OCI-LY3 (cell line): ENCODE measurements around the gene STPG3.
A peak's percentile ranks its signal among the peaks of the same experiment; 100 is the strongest.

ENCODE experiments used
- H2AFZ ChIP-seq: fragments of 200-600, 300-600 bp; shearing (Covaris generic); 2 replicates; pipeline ENCODE4 v1.6.0; 2014; ENCODE audit warnings: antibody characterized with exemption, low read depth, low read length
- H3K27ac ChIP-seq: fragments of 200-600, 300-600 bp; sonication (generic); 2 replicates; pipeline ENCODE4 v1.5.1; 2014; ENCODE audit warnings: mild to moderate bottlenecking, low read length, moderate library complexity, mixed read lengths
- H3K27me3 ChIP-seq: fragments of 200-600, 300-600 bp; sonication (generic); 2 replicates; pipeline ENCODE4 v1.6.1; 2014; ENCODE audit warnings: low read depth, low read length, mixed read lengths
- H3K36me3 ChIP-seq: fragments of 200-600, 300-600 bp; sonication (generic); replicated peaks from 2 replicates; pipeline ENCODE3; 2014; ENCODE audit warnings: low read depth, low read length, mixed read lengths
- H3K4me1 ChIP-seq: fragments of 300-600, 200-600 bp; sonication (generic); 2 replicates; pipeline ENCODE4 v1.6.1; 2014; ENCODE audit warnings: low read length, mixed read lengths
- H3K4me2 ChIP-seq: fragments of 200-600, 300-600 bp; sonication (generic); 2 replicates; pipeline ENCODE4 v1.6.1; 2014; ENCODE audit warnings: low read length, mixed read lengths
- H3K4me3 ChIP-seq: fragments of 300-600, 200-600 bp; sonication (generic); 2 replicates; pipeline ENCODE4 v1.5.1; 2014; ENCODE audit warnings: antibody characterized with exemption, mild to moderate bottlenecking, low read length, moderate library complexity
- H3K79me2 ChIP-seq: fragments of 300-600, 200-600 bp; shearing (Covaris generic); 2 replicates; pipeline ENCODE4 v1.6.1; 2014; ENCODE audit warnings: mild to moderate bottlenecking, low read length, mixed read lengths
- H3K9ac ChIP-seq: fragments of 300-600, 200-600 bp; shearing (Covaris generic); 2 replicates; pipeline ENCODE4 v1.6.0; 2014; ENCODE audit warnings: mild to moderate bottlenecking, low read length, moderate library complexity
- H3K9me3 ChIP-seq: fragments of 200-600, 300-600 bp; shearing (Covaris generic); 2 replicates; pipeline ENCODE4 v1.6.1; 2014; ENCODE audit warnings: low read length, mixed read lengths; ENCODE audit not compliant: insufficient read depth
- H4K20me1 ChIP-seq: fragments of 200-600, 300-600 bp; sonication (generic); 2 replicates; pipeline ENCODE4 v1.6.1; 2016; ENCODE audit warnings: low read length, mixed read lengths; ENCODE audit not compliant: insufficient read depth
- EZH2phosphoT487 ChIP-seq: fragments of 200-600 bp; shearing (Covaris generic); IDR thresholded peaks from 2 replicates; pipeline ENCODE4 v1.6.1; 2018; ENCODE audit warnings: antibody characterized with exemption, mixed run types, low read depth
- TF ChIP-seq, protein P1 (sequence below): fragments of 200-600, 300-600 bp; sonication (generic); IDR thresholded peaks from 2 replicates; pipeline ENCODE4 v1.5.1; 2014; ENCODE audit warnings: antibody characterized with exemption, low read length, low read depth

The STPG3 gene

DNA sequence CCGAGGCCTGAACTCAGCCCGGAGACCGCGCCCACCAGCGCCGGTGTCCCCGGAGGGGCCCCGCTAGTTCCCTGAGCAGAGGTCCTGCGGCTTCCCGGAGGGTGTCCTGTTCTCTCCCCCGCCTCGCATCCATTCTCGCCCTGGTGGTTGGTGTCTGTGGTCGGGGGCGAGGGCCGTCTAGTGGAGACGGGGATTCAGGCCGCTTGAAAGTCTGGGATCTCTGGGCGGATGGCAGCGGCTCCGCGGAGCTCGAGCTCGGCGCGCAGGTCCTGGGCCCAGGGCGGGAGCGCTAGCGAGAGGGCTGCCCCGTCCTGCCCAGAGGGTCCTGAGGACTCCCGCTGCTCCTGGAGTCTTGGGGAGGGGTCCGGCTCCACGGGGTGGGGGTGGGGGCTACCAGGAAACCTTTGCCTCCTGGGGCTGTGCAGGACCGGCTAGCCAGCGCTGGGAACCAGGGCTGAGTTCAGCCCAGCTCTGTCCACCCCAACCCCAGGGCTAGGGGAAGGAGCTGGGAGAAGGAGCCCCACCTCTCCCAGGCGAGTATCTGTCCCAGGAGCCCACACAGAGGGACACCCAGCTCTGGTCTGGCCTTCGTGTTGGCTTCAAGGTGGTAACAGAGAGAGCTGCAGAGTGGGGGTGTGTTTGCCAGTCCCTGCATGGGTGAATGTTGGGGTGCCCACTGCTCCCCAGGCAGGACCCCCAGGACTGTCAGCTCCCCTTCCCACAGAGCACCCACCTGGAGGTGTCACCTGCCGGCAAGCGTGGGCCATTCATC lies 30.4 kb downstream of the STPG3 start:
- Histone ChIP-seq H3K27me3 (no peaks in the 10 kb centered on the region), H3K9me3 (no peaks in the 10 kb centered on the region), H3K79me2 (no peaks in the 10 kb centered on the region), H3K4me1 (peaks cover 17% of the 10 kb centered on the region), H3K4me3 (no peak overlapping the region), H3K27ac (no peak overlapping the region), H2AFZ (no peak overlapping the region), H3K36me3 (peaks cover 15% of the 10 kb centered on the region), H3K4me2 (no peak overlapping the region), H4K20me1 (no peaks in the 10 kb centered on the region), H3K9ac (no peak overlapping the region)
- TF ChIP-seq EZH2phosphoT487, result no peak
- TF ChIP-seq, protein P1, sequence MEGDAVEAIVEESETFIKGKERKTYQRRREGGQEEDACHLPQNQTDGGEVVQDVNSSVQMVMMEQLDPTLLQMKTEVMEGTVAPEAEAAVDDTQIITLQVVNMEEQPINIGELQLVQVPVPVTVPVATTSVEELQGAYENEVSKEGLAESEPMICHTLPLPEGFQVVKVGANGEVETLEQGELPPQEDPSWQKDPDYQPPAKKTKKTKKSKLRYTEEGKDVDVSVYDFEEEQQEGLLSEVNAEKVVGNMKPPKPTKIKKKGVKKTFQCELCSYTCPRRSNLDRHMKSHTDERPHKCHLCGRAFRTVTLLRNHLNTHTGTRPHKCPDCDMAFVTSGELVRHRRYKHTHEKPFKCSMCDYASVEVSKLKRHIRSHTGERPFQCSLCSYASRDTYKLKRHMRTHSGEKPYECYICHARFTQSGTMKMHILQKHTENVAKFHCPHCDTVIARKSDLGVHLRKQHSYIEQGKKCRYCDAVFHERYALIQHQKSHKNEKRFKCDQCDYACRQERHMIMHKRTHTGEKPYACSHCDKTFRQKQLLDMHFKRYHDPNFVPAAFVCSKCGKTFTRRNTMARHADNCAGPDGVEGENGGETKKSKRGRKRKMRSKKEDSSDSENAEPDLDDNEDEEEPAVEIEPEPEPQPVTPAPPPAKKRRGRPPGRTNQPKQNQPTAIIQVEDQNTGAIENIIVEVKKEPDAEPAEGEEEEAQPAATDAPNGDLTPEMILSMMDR, result no peak

DNA sequence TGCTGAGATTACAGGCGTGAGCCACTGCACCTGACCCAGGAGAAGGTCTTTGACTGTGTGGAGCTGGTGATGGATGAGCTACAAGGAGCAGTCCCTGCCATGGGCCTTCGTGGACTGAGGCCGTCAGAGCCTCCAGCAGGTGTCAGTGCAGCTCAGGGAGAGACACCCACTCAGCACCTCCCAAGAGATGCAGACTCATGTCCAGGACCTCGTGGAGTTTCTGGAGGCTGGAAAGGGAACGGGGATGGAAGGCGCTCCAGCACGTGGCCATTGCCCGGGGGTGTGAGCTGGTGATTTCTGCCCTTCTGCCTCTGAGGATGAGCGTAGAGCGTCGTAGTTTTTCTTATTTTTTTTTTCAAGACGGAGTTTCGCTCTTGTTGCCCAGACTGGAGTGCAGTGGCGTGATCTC lies 35.9 kb downstream of the STPG3 start:
- no peak for TF ChIP-seq EZH2phosphoT487
- TF ChIP-seq, protein P1, result peak; percentile 78
- Histone ChIP-seq H3K4me3 (no peak overlapping the region), H2AFZ (no peak overlapping the region), H3K4me1 (peaks cover 11% of the 10 kb centered on the region), H3K36me3 (no peaks in the 10 kb centered on the region), H4K20me1 (no peaks in the 10 kb centered on the region), H3K79me2 (no peaks in the 10 kb centered on the region), H3K9me3 (no peaks in the 10 kb centered on the region), H3K4me2 (peak overlapping the region; percentile 3; the same call in 1 of the 2 replicates), H3K9ac (no peak overlapping the region), H3K27me3 (no peaks in the 10 kb centered on the region), H3K27ac (peak overlapping the region; percentile 27; the same call in 1 of the 2 replicates)

DNA sequence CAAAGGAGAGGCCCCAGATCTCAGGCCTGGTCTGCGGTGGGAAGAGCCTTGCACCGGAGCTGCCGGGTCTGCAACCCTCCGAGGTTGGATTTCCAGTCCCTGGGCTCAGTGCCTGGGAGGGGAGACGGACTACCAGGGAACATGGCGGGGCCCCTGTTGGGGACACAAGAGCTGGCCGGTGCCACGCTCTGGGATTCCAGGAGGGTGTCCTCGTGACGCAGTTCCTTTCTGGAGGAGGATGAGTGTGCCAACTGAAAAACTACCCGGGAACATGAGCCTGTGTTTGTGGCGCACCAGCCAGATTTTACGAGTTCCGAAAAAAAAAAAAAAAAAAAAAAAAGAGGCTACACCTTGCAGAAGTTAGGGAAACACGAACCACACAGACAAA lies 42.0 kb downstream of the STPG3 start:
- no peaks in the 10 kb centered on the region for H3K79me2 ChIP-seq
- no peak overlapping the region for H3K27ac ChIP-seq
- no peaks in the 10 kb centered on the region for H3K27me3 ChIP-seq
- no peak overlapping the region for H3K9ac ChIP-seq
- no peaks in the 10 kb centered on the region for H4K20me1 ChIP-seq
- no peak overlapping the region for H3K4me2 ChIP-seq
- peaks cover 12% of the 10 kb centered on the region for H3K4me1 ChIP-seq
- H2AFZ ChIP-seq, result no peak overlapping the region
- no peaks in the 10 kb centered on the region for H3K9me3 ChIP-seq
- H3K4me3 ChIP-seq, result no peak overlapping the region
- TF ChIP-seq EZH2phosphoT487, result no peak
- TF ChIP-seq, protein P1, result no peak
- H3K36me3 ChIP-seq, result no peaks in the 10 kb centered on the region

DNA sequence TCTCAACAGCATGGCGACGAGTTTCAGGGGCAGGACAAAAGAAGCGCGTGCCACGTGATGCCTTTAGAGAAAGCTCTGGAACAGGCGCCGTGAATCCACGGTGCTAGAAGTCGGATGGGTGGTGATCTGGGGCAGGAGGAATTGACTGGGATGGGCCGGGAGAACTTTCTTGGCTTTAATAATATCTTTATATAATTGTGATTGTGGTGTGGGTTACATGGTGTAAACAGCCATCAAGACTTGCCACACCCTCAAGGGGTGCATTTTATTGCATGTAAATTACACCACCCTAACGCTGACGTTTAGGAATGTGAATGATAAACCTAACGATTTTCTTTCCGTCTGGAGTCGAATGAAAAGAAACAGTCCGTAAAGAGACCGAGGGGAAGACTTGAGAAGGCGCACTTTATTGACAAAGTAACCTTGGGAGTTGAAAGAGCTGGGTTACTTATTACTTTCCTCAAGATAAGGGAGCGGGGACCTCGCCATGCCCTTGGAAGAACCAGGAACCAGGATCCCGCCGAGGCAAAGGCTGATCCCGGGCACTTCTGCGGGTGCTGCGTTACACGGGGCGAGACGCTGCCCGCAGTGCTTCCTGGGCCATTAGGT lies 42.5 kb downstream of the STPG3 start:
- H2AFZ ChIP-seq, result no peak overlapping the region

More for the DNA sequence above, 42.5 kb downstream of the STPG3 start:
- Histone ChIP-seq H4K20me1 (no peaks in the 10 kb centered on the region), H3K4me3 (no peak overlapping the region), H3K9me3 (no peaks in the 10 kb centered on the region), H3K27ac (no peak overlapping the region), H3K36me3 (no peaks in the 10 kb centered on the region), H3K27me3 (no peaks in the 10 kb centered on the region), H3K9ac (no peak overlapping the region), H3K79me2 (no peaks in the 10 kb centered on the region), H3K4me1 (peaks cover 17% of the 10 kb centered on the region), H3K4me2 (no peak overlapping the region)
- no peak for TF ChIP-seq EZH2phosphoT487
